Mononuclear cell (primary cell): ENCODE results near the gene CORO1C. TPM values are rescaled to one million over a fixed set of nuclear protein-coding genes. Genes with fewer than 3 reads are reported as not detected.

ENCODE experiments used
- H3K27me3 ChIP-seq: 2 replicates; pipeline ENCODE4 v1.6.0; 2011; ENCODE audit warnings: low read length, control low read depth; ENCODE audit not compliant: insufficient read depth
- H3K4me1 ChIP-seq: 2 replicates; pipeline ENCODE4 v1.5.1; 2011; ENCODE audit warnings: mild to moderate bottlenecking, low read length, control low read depth; ENCODE audit not compliant: insufficient read depth
- H3K4me3 ChIP-seq: 2 replicates; pipeline ENCODE4 v1.5.1; 2011; ENCODE audit warnings: mild to moderate bottlenecking, low read length, moderate library complexity
- H3K9me3 ChIP-seq: 2 replicates; pipeline ENCODE4 v1.5.1; 2011; ENCODE audit warnings: low read depth, mild to moderate bottlenecking, control low read depth, low read length
- total RNA-seq: library from RNA; depleted of rRNA; stranded (reverse); fragments of >200 nt; gene quantifications from one replicate; pipeline ENCODE4 v1.2.3, GENCODE V29; 2012

Gene CORO1C
- total RNA-seq, 1 donor = 86.3 TPM

DNA sequence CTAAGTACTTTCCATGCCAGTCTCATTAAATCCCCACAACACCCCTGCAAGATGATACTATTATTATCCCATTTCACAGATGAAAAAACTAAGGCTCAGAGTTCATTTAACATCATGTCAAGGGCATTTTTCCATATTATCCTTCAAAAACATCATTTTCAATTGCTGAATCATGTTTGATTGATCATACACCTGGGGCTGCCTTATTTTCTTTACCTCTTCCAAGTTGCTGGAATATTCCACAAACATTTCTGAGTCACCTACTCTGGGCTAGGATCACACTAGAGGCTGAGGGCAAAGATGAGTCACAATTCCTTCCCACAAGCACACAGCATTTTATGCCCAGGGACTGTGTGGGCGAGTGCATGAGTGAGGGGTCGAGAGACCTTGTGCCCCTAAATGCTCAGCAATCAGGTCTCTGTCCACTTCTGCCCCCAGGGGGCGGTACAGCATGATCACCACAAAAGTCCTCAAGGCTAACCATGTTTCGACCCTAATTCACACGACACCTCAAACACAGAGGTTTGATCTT is 119.4 kb downstream of the CORO1C start:
- Histone ChIP-seq H3K9me3 (peaks cover 4% of the 10 kb centered on the region), H3K4me1 (peaks cover 5% of the 10 kb centered on the region), H3K4me3 (no peak overlapping the region), H3K27me3 (no peaks in the 10 kb centered on the region)

DNA sequence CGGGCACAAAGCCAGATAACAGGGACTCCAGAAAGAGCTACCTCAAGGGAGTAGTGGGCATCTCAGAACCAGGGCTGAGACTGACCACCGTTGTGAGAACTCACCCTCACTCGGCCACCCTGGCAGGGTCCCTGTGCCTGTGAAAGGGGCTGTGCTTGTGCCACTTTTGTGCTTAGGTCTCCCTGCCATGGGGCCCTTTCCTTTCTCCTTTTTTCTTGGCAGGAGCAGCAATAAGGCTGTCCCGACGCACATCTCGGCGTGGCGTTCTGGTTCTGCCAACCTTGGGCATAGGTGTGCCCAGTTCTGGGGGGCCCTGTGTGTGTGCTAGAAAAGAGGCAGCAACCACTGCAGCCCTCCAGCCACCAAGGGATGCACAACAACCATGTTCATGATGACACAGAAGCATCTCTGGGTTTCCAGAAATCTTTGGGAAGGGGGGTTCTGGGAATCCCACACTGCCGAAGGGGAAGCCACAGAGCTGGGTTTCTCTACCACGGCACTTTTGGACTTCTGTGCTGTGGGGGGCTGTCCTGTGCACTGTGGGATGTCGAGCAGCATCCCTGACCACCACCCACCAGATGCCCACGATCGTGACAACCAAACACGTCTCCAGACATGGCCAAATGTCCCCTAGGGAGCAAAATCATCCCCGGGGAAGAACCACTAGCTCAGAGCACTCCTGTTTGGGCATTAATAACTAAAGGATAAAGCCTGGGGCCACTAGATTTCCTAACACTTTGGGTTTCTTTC is 120.3 kb downstream of the CORO1C start:
- H3K27me3 ChIP-seq = no peaks in the 10 kb centered on the region
- no peak overlapping the region for H3K4me3 ChIP-seq
- peaks cover 3% of the 10 kb centered on the region for H3K9me3 ChIP-seq
- H3K4me1 ChIP-seq = no peaks in the 10 kb centered on the region

DNA sequence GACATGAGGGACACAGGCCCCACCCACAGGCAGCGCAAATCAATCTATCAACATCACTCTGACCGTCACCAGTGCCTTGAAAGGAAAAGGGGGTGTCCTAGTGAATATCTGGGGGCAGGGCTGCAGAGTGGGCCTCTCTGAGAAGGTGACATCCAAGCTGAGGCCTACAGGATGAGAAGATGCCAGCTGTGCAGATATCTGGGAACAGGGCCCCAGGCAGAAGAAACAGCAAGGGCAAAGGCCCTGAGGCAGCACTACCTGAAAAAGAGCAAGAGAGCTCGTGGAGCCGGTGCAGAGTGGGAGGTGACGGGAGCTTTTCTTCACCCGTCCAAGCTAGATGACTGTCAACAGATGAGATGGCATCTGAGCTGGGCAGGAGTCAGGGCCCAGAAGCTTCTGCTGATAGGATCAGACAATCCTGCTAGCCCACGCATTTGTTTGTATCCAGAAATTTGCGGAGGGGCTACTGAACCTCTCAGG is 120.9 kb downstream of the CORO1C start:
- H3K4me3 ChIP-seq = no peak overlapping the region
- H3K9me3 ChIP-seq = no peaks in the 10 kb centered on the region
- no peaks in the 10 kb centered on the region for H3K27me3 ChIP-seq
- H3K4me1 ChIP-seq = no peaks in the 10 kb centered on the region

DNA sequence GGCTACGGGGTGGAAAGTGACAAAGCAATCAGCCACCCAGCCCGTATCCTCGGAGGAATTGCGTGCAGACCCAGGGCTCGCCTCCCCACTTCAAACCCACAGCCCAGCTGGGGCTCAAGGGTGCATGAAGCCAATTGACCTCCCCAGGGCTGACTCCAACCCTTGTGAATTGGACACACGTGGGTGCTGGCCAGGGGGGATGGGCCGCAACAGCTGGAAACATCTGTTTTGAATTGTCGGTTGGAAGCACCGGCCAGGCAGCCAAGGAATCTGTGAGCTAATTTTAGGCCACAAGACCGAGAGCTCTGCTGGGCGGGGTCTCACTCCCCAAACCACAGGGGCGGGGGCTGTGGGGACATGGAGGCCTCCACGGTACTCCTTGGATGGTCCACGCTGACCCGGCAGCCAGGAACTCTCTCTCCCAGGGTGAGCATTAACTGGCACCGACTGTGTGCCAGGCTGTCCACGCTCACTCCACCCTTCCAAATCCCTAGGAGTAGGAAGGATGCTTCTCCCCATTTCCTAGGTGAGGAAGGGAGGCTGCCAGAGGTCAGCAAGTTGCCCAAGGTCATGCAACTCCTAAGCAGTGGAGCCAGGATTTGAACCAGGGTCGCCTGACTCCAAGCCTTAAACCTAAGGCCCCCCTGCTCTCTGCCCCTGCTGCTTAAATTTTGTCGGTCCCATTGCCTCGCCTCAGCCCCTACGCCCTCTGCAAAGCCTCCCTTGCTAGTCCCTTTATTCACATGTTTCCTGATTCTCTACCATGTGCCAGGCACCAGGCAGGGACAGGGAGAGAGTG is 121.6 kb downstream of the CORO1C start:
- Histone ChIP-seq H3K4me3 (no peak overlapping the region), H3K27me3 (no peaks in the 10 kb centered on the region), H3K4me1 (no peaks in the 10 kb centered on the region), H3K9me3 (no peaks in the 10 kb centered on the region)

DNA sequence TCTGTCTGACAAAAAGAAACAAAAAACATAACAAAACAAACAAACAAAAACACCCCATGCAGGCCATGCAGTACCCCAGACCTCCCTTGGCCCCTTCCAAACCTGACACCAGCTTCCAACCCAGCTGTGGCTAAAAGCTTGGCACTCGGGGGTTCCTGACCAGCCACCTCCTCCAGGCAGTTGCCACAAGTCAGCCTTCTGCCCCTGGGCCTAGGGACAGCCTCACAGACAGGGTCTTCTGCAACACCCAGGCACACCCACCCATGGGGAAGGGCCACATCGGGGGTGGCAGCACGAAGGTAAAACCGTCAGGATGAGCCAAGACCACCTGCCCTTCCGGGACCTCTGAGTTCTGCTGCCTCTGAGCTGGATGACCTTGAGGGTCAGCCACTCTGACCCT is 122.7 kb downstream of the CORO1C start:
- no peaks in the 10 kb centered on the region for H3K9me3 ChIP-seq

DNA sequence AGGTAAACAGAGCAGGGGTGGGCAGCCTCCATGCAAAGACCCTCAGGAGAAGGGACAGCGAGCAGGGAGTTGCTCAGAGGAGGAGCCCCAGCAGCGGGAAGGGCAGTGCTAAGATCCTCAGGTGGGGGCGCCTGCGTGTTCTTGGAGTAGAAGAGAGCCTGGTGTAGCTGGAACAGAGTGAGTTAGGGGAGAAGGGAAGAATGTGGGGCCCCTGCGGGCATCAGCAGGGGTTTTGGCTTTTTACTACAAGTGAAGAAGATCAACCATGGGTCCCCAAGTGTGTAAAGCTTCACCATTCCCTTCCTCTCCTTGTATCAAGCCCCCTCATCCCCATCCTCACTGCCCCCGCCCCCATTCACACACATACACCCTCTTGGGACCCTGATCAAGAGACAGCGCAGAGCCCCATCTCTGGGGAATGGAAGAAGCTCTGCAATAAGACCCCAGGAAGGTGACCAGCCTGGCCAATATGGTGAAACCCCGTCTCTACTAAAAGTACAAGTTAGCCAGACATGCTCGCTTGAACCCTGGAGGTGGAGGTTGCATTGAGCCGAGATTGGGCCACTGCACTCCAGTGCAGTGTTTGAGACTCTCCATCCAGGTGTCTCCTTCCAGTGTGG is 123.2 kb downstream of the CORO1C start:
- Histone ChIP-seq H3K4me3 (no peak overlapping the region), H3K4me1 (no peaks in the 10 kb centered on the region), H3K9me3 (no peaks in the 10 kb centered on the region), H3K27me3 (no peaks in the 10 kb centered on the region)

More for the DNA sequence above, 122.7 kb downstream of the CORO1C start:
- no peaks in the 10 kb centered on the region for H3K27me3 ChIP-seq
- no peak overlapping the region for H3K4me3 ChIP-seq
- no peaks in the 10 kb centered on the region for H3K4me1 ChIP-seq

DNA sequence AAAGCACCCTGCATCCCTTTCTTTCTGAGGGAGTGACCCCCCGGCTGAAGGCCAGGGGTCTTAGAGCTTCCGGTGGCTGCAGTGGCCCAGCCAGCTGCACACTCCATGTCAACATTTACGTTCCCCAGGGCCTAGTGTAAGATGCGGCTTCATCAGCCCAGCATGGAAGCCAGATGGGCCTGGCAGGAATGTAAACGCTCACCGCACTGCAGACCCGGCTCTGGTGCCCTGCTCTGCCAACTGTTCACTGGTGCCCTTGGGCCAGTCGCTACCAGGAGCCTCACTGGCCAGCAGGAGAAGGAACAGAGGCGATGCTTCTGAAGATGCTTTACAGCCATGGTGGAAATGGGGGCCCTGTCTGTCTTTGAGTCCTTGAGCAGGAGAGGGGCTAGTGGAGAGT is 124.8 kb downstream of the CORO1C start:
- Histone ChIP-seq H3K4me3 (no peak overlapping the region), H3K4me1 (no peaks in the 10 kb centered on the region), H3K9me3 (no peaks in the 10 kb centered on the region), H3K27me3 (no peaks in the 10 kb centered on the region)

DNA sequence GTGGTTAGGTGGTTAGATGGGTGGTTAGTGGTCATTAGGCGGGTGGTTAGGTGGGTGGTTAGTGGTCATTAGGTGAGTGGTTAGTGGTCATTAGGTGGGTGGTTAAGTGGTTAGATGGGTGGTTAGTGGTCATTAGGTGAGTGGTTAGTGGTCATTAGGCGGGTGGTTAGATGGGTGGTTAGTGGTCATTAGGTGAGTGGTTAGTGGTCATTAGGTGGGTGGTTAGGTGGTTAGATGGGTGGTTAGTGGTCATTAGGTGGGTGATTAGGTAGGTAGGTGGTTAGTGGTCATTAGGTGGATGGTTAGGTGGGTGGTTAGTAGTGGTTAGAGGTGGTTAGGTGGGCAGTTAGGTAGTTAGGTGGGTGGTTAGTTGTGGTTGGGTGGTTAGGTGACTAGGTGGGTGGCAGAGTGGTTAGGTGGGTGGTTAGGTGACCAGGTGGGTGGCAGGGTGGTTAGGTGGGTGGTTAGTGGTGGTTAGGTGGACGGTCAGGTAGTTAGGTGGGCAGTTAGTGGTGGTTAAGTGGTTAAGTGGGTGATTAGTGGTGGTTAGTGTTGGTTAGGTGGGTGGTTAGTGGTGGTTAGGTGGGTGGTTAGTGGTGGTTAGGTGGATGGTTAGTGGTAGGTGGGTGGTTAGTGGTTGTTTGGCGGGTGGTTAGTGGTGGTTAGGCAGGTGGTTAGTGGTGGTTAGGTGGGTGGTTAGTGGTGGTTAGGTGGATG is 125.5 kb downstream of the CORO1C start:
- H3K4me1 ChIP-seq = no peaks in the 10 kb centered on the region
- no peak overlapping the region for H3K4me3 ChIP-seq
- no peaks in the 10 kb centered on the region for H3K9me3 ChIP-seq
- H3K27me3 ChIP-seq = no peaks in the 10 kb centered on the region

DNA sequence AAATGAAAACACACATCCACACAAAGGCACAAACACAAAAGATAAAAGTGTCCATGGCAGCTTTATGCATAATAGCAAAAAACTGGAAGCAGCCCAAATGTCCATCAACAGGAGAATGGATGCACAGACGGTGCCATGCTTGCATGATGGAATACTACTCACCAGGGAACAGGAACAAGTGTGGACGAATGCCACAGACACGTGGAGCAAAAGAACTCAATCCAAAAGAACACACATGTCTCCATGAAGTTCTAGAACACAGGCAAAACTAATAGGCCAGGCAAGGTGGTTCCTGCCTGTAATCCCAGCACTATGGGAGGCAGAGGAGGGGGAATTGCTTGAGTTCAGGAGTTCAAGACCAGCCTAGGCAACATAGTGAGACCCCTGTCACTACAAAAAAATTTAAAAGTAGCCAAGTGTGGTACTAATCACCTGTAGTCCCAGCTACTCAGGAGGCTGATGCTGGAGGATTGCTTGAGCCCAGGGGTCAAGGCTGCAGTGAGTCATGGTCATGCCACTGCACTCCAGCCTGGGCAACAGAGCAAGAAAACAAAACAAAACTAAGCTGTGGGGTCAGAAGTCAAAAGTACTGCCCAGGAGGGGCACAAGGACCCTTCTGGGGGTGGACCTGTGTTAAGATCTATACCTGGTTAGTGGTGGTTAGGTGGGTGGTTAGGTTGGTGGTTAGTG is 126.2 kb downstream of the CORO1C start:
- H3K4me1 ChIP-seq = no peaks in the 10 kb centered on the region
- no peaks in the 10 kb centered on the region for H3K27me3 ChIP-seq
- no peaks in the 10 kb centered on the region for H3K9me3 ChIP-seq
- H3K4me3 ChIP-seq = no peak overlapping the region

DNA sequence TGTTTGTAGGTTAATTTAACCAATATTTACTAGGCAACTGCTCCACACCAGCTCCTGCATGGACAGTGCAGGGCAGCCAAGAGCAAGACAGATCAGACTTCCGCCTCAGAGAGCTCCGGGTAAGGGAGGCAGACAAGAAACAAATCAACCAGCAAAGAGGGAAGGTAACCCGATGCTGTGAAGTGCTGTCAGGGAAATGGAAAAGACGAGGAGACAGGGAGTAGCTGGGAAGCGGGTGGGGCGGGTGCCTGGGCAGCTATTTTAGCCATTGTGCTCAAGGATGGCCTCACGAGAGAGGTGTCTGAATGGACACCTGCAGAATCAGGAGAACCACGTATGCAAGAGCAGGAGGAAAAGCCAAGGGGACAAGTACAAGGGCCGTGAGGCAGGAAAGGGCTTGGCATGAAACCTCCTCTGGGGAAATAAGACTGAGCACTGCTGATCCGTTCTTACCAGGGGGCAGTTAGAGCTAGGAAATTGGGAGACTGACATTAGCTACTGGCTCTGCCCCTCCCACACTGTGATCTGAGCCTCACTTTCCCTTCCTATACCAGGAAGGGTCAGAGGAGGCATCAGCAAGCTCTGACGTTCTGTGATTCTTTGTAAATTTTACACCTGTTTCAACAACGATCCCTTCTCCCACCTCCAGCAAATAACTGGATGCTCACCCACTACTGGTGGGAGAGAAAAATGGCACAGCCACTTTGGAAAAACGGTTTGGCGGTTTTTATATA is 126.9 kb downstream of the CORO1C start:
- no peaks in the 10 kb centered on the region for H3K27me3 ChIP-seq
- no peaks in the 10 kb centered on the region for H3K9me3 ChIP-seq
- H3K4me1 ChIP-seq = no peaks in the 10 kb centered on the region
- no peak overlapping the region for H3K4me3 ChIP-seq

DNA sequence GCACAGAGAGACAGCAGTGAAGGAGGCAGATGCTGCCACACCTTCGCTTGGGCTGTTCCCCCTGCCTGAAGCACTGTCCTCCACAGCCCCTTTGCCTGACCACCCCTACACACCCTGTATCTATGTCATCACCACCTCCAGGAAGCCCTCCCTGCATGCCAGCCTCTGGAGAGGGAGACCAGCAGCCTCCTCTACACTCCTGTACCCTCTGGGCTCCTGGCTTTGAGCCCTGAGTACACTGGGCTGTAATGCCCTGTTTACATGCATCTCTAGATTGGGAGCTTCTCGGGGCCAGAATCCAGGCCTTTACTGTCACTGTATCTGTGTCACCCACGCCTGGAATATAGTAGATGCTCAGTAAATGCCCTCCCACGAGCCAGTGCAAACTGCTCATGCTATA is 127.6 kb downstream of the CORO1C start:
- Histone ChIP-seq H3K4me1 (no peaks in the 10 kb centered on the region), H3K4me3 (no peak overlapping the region), H3K27me3 (no peaks in the 10 kb centered on the region), H3K9me3 (no peaks in the 10 kb centered on the region)

DNA sequence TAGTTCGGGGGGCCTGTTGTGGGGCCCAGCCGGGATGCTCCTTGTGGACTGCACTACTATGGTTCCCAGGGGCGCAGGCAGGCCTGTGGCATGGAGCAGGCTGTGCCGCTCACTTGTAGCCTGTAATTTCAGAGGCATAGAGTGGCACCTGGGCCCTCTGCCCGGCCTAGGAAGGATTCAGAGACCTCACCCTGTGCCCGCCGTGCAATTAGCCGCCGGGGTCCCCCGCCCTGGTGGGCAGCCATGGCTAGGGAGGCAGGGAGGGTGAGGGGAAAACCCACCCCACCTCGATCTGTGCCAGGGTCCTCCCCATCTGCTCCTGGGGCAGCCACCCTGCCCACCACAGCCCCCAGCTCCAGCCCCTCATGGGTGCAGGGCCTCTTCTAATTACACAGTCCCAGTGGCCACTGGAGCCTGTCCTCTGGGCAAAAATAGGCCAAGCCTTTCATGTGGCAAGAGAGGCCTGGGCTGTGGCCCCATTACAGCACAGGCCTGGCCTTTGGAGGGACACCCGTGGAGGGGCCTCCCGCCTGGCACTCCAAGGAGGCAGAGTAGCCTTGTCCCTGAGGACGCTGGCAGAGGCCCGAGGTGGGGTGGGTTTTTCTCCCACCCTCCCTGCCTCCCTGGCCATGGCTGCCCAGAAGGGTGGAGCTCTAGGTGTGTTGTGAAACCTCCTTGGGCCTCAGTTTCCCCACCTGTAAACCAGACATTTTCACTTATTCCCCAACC is 128.2 kb downstream of the CORO1C start:
- no peaks in the 10 kb centered on the region for H3K9me3 ChIP-seq
- no peaks in the 10 kb centered on the region for H3K4me1 ChIP-seq
- H3K27me3 ChIP-seq = no peaks in the 10 kb centered on the region
- H3K4me3 ChIP-seq = no peak overlapping the region

DNA sequence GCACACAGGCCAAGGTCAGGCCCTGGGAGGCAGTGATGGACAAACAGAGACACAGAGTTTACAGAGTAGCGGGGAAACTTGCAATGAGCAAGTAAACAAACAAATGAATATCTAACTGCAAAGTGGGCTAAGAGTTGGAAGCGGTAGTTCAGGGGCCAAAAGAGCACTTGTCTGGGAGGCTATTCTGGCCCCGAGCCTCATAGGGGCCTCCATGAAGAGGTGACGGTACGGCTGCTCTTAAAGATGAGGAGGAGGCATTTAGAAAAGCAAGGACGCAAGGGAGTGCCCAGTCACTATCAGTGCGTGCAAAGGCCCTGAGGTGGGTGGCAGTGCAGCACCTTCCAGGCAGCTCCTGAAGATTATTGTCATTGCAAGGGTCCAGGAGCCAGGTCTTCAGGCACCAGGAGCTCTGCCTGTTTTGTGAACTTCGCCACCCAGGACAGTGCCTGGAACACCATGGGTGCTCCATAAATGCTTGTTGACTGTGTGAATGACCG is 129.1 kb downstream of the CORO1C start:
- no peaks in the 10 kb centered on the region for H3K9me3 ChIP-seq
- no peak overlapping the region for H3K4me3 ChIP-seq
- H3K4me1 ChIP-seq = no peaks in the 10 kb centered on the region
- H3K27me3 ChIP-seq = no peaks in the 10 kb centered on the region
